Anterior cingulate cortex (tissue), 58 donors: ENCODE data around the gene SLC26A8.
"Not testable (repeated sequence)": the region's sequence is repeated elsewhere in the genome, so short reads cannot be mapped to it uniquely, and the experiment has no call there.

Source experiments
- DNase-seq, 58 donors: peaks; one replicate each; lab custom pipeline; 2025; lab: John Stamatoyannopoulos, UW

The SLC26A8 gene

DNA sequence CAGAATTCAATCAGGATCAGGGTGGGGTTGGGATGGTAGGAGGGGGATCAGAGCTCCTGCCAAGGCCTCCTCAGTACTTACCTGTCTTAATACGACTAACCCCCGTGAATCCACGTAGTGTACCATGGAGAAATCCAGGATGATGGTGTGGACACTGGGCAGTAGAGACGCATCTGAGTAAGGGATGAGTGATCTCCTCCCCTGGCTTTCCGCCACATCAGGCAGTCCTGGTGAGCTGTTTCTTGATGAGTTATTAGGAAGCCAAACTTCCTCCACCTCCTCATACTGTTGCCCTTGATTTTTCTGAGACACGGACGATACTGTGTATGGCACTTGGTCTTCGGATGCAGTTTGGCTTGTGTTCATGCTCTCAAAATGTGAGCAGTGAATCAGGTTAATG, 69.4 kb downstream of the SLC26A8 start:
- no peak for DNase-seq

- DNase-seq: no peak
Measured at GRCh38 chr6:35954333-35954732, 70.1 kb downstream of the SLC26A8 start.

DNA sequence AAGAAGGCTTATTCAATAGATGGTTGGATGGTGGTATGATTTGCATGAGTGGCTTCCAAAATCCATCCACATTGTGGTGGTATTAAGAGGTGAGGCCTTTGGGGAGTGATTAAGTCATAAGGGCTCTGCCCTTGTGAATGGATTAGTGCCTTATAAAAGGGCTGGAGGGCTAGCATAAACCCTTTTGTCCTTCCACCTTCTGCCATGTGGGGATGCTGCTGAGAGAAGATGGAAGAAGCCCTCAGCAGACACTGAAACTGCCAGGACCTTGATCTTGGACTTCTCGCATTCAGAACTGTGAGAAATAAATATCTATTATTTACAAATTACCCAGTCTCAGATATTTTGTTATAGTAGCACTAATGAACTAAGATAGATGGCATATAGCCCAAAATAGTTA, 75.7 kb downstream of the SLC26A8 start:
- DNase-seq: no peak

DNA sequence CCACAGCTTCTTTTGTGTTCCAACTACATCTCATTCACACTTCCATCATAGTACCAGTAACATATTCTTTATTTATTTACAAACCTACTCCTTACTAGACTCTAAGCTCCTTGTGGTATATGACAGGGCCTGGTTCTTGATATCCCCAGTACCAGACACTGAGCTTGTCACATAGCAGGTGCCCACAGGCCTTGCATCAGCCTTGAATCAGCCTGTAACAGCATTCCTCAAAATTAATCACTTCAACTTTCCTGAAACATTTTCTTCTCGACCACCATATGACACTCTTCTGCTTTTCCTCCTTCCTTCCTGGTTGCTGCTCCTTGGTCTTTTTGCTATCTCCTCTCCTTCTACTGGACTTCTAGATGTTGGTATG, 78.8 kb downstream of the SLC26A8 start:
- no peak for DNase-seq

- peak in 8 of 58 donors; percentile 3 to 28 (median 10) for DNase-seq
Measured at GRCh38 chr6:35943390-35943789, 81.1 kb downstream of the SLC26A8 start.

- DNase-seq: no peak
Measured at GRCh38 chr6:35942355-35942754, 82.1 kb downstream of the SLC26A8 start.

DNA sequence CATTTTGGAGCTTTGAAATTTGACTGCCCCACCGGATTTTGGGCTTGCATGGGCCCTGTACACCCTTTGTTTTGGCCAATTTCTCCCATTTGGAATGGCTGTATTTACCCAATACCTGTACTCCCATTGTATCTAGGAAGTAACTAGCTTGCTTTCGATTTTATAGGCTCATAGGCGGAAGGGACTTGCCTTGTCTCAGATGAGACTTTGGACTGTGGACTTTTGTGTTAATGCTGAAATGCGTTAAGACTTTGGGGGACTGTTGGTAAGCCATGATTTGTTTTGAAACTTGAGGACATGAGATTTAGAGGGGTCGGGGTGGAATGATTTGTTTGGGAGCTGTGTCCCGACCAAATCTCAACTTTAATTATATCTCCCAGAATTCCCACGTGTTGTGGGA, 83.3 kb downstream of the SLC26A8 start:
- not testable (repeated sequence) for DNase-seq

GRCh38 chr6:35940014-35940413, 84.4 kb downstream of the SLC26A8 start:
- not testable (repeated sequence) for DNase-seq

GRCh38 chr6:35939259-35939658, 85.2 kb downstream of the SLC26A8 start:
- DNase-seq: not testable (repeated sequence)

DNA sequence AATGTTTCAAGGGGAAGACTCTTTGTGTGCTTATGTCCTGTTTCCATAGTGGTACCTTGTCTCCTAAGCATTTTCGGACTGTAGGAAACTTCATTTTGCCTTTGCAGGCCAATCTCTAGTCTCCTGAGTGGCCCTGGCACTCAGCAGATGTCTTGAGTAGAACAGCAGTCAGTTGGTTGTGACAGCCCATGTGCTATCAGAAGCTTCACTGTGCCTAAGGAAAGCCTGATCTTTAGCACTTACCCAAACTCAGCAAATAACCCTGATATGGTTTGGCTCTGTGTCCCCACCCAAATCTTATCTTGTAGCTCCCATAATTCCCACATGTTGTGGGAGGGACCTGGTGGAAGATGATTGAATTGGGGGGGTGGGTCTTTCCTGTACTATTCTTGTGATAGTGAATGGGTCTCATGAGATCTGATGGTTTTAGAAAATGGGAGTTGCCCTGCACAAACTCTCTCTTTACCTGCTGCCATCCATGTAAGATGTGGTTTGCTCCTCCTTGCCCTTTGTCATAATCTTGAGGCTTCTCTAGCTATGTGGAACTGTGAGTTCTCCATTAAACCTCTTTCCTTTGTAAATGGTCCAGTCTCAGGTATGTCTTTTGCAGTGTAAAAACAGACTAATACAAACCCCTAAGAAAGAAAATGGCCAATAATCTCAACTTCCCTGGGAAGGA, 87.6 kb downstream of the SLC26A8 start:
- DNase-seq: no peak

- no peak for DNase-seq
Measured at GRCh38 chr6:35935469-35935868, 89.0 kb downstream of the SLC26A8 start.

GRCh38 chr6:35933844-35934243, 90.6 kb downstream of the SLC26A8 start:
- DNase-seq: no peak

DNA sequence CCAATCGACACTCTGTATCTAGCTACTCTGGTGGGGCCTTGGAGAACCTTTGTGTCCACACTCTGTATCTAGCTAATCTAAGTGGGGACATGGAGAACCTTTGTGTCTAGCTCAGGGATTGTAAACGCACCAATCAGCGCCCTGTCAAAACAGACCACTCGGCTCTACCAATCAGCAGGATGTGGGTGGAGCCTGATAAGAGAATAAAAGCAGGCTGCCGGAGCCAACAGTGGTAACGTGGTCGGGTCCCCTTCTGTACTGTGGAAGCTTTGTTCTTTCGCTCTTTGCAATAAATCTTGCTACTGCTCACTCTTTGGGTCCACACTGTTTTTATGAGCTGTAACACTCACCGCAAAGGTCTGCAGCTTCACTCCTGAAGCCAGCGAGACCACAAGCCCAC, 92.6 kb downstream of the SLC26A8 start:
- not testable (repeated sequence) for DNase-seq

DNA sequence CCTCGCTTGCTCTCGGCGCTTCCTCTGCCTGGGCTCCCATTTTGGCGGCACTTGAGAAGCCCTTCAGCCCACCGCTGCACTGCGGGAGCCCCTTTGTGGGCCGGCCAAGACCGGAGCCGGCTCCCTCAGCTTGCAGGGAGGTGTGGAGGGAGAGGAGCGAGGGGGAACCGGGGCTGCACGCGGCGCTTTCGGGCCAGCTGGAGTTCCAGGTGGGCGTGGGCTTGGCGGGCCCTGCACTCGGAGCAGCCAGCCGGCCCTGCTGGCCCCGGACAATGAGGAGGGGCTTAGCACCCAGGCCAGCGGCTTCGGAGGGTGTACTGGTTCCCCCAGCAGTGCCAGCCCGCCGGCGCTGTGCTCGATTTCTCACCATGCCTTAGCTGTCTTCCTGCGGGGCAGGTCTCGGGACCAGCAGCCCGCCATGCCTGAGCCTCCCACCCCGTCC, 93.3 kb downstream of the SLC26A8 start:
- peak in 1 of 58 donors; percentile 5 for DNase-seq

GRCh38 chr6:35929601-35930000, 94.8 kb downstream of the SLC26A8 start:
- no peak for DNase-seq

DNA sequence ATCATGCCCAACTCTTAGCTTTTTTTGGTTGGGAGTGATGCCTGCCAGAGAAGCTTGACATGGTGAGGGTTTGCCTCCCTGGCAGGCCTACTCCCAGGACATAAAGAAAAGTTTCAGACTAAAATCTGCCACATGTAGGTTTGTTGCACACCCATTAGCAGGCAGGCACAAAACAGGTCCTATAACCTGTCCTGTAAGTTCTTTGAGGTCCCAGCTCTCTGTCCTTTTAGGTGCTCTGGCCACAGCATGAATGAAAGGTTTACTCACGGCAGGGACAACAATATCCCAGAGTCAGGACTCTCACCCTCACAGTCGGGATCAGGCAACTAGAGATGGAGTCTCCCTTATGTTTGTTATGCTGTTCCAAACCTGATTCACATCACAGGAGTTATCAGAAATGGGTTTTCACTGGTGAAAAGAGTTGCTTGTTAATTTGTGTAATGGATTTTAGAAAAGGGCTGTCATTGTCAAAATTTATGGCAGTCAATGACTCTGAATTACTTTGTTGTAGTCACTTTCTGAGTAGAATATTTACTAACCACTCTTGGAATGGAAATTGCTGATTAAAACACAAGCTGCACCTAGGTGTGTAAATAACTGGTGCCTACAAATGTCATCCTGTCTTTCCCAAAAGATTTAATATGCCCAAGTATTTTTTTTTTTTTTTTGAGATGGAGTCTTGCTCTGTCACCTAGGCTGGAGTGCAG, 97.8 kb downstream of the SLC26A8 start:
- no peak for DNase-seq

DNA sequence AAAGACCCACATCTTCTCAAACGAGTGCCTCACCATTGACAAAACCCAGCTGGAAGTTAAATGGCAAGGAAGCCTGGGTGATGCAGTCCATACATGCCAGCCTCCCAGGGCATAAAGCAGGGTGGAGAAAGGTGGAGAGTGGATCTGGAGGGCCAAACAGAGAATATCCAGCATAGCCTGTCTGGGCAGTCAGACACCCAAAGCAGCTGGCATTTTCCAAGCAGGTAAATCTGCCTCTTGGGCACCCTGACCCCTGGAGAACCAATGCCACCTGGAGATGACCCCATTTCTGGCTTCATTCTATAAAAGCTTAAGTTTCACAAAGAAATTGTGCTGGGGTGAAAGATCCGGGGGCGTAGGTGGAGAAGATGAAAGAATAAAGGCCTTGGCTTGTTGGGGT, 98.5 kb downstream of the SLC26A8 start:
- DNase-seq: no peak

GRCh38 chr6:35924146-35924545, 100.3 kb downstream of the SLC26A8 start:
- no peak for DNase-seq

DNA sequence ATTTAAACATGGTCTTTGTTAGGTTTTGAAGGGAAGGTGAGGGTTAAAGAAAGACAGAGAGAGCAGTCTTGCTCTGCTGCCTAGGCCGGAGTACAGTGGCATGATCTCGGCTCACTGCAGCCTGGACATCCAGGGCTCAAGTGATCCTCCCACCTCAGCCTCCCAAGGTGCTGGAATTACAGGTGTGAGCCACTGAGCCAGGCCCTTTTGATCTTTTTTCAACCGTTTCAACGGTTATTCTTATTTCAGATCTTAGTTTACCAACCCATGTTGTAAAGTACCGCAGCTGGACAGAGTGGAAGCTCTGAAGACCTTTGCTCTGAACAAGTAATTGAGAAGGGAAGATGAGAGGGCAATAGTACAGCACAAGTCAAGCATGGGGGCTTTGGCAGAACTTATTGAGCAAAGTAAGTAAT, 102.3 kb downstream of the SLC26A8 start:
- no peak for DNase-seq

DNA sequence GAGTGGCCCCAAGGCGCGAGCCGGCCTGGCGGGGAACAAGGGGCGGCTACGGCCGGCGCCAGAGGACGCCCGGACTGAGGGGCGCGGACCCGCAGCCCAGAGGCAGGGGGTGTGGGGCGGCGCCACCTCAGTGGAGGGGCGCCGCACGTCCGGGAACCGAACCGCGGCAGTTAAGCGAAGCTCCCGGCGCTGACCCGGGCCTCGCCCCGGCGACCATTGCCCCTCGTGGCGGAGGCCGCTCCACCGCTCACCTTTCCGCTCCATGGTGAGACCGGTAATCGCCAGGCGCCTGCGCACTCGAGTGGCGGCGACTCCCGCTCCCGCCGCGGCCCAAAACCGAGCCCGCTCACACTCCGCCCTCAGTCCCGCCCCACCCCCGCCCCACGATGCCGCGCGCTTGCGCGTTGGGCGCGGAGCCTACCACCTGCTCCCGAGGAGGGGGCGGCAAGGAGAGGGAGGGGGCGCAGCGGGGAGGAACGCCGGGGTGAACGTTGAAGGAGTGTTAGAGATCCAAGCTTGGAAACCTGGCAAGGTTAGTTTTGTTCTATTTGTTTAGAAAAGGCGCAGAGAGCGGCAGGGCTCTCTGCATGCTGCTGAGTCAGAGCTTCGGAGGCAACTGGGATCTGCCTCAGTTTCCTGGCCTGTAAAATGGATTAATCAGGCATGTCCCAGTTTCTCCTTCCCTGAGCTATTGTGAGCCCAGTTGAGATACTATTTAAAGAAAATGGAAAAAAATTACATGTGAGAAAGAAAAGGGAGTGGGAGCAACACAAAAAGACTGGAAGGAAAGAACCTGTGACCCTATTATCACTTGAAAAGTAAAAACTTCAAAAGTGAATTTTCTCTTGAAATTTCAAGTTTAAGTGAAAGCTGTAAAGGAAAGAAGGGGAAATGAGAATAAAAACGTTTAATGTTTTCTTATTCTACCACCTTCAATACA, 103.4 kb downstream of the SLC26A8 start, which contains the start of gene SRPK1:
TSS of gene SRPK1 (minus strand) at position 306 of the 940 bp plus-strand sequence. CDS start at position 264, 42 bp downstream.
- DNase-seq: peak; percentile 39 to 92 (median 84)
